ENCODE measurements around the gene ERC1. TPM values are rescaled to one million over a fixed set of nuclear protein-coding genes. Genes with fewer than 3 reads are reported as not detected.
"Not testable (repeated sequence)": the region's sequence is repeated elsewhere in the genome, so short reads cannot be mapped to it uniquely, and the experiment has no call there.

The ERC1 gene
- polyA plus RNA-seq, 1 donor from 2014 or later: 7.1 TPM

- H4K20me1 ChIP-seq (ENCODE audit: insufficient read depth): no peaks in the 10 kb centered on the region
- no peak overlapping the region for H2AFZ ChIP-seq (ENCODE audit: low read depth, low read length)
- no peak for TF ChIP-seq EP300 (conservative IDR thresholded peaks at IDR 0.05; ENCODE audit: poor library complexity, severe bottlenecking)
- TF ChIP-seq EZH2 (IDR thresholded peaks at IDR 0.05; ENCODE audit: borderline replicate concordance, insufficient read depth, low read length, poor library complexity, severe bottlenecking): no peak
- H3K27me3 ChIP-seq (ENCODE audit: insufficient read depth, low read depth, low read length): no peaks in the 10 kb centered on the region
- no peak overlapping the region for H3K4me2 ChIP-seq (ENCODE audit: low read length)
- H3K79me2 ChIP-seq (replicated peaks; ENCODE audit: insufficient read depth, low read length): peaks cover 32% of the 10 kb centered on the region
- peaks cover 4% of the 10 kb centered on the region for H3K36me3 ChIP-seq (ENCODE audit: insufficient read depth, low read length)
- H3K9me3 ChIP-seq (ENCODE audit: low read length): no peaks in the 10 kb centered on the region
- H3K9me2 ChIP-seq (ENCODE audit: insufficient read depth, low read length): no peaks in the 10 kb centered on the region
- H3K27ac ChIP-seq (ENCODE audit: low read length): no peak overlapping the region
- H3F3A ChIP-seq (ENCODE audit: insufficient read depth, low read length, poor library complexity, severe bottlenecking): no peaks in the 10 kb centered on the region
- H3K4me3 ChIP-seq (ENCODE audit: low read length): no peak overlapping the region
- no peak overlapping the region for H3K9ac ChIP-seq (ENCODE audit: low read length)
Observed at GRCh38 chr12:998020-998874, 7.2 kb downstream of the ERC1 start.

- not testable (repeated sequence) for H4K20me1 ChIP-seq (ENCODE audit: insufficient read depth); H3K27ac ChIP-seq (ENCODE audit: low read length); H3K27me3 ChIP-seq (ENCODE audit: insufficient read depth, low read depth, low read length)
Observed at GRCh38 chr12:999736-1000135, 8.7 kb downstream of the ERC1 start.

GRCh38 chr12:1001507-1001906 is 10.5 kb downstream of the ERC1 start:
- peaks cover 15% of the 10 kb centered on the region for H3K79me2 ChIP-seq (replicated peaks; ENCODE audit: insufficient read depth, low read length)

More at GRCh38 chr12:999736-1000135, 8.7 kb downstream of the ERC1 start:
- H3K36me3 ChIP-seq (ENCODE audit: insufficient read depth, low read length); H3F3A ChIP-seq (ENCODE audit: insufficient read depth, low read length, poor library complexity, severe bottlenecking); H3K9me3 ChIP-seq (ENCODE audit: low read length); H3K9ac ChIP-seq (ENCODE audit: low read length); H2AFZ ChIP-seq (ENCODE audit: low read depth, low read length); H3K4me3 ChIP-seq (ENCODE audit: low read length); H3K4me2 ChIP-seq (ENCODE audit: low read length); H3K9me2 ChIP-seq (ENCODE audit: insufficient read depth, low read length): not testable (repeated sequence)
- H3K79me2 ChIP-seq (replicated peaks; ENCODE audit: insufficient read depth, low read length): peaks cover 21% of the 10 kb centered on the region

More at GRCh38 chr12:1001507-1001906, 10.5 kb downstream of the ERC1 start:
- Histone ChIP-seq H3K4me2 (ENCODE audit: low read length) (no peak overlapping the region), H3K36me3 (ENCODE audit: insufficient read depth, low read length) (peaks cover 4% of the 10 kb centered on the region), H2AFZ (ENCODE audit: low read depth, low read length) (no peak overlapping the region), H3K27me3 (ENCODE audit: insufficient read depth, low read depth, low read length) (no peaks in the 10 kb centered on the region), H4K20me1 (ENCODE audit: insufficient read depth) (no peaks in the 10 kb centered on the region), H3K9ac (ENCODE audit: low read length) (no peak overlapping the region), H3K9me3 (ENCODE audit: low read length) (no peaks in the 10 kb centered on the region), H3F3A (ENCODE audit: insufficient read depth, low read length, poor library complexity, severe bottlenecking) (no peaks in the 10 kb centered on the region), H3K27ac (ENCODE audit: low read length) (no peak overlapping the region), H3K4me3 (ENCODE audit: low read length) (no peak overlapping the region), H3K9me2 (ENCODE audit: insufficient read depth, low read length) (no peaks in the 10 kb centered on the region)
- TF ChIP-seq EZH2 (IDR thresholded peaks at IDR 0.05; ENCODE audit: borderline replicate concordance, insufficient read depth, low read length, poor library complexity, severe bottlenecking): no peak
- TF ChIP-seq POLR2AphosphoS5 (IDR thresholded peaks at IDR 0.05): no peak
- no peak for TF ChIP-seq RAD21 (conservative IDR thresholded peaks at IDR 0.05)
- TF ChIP-seq TAF1 (IDR thresholded peaks at IDR 0.05; ENCODE audit: low read depth): no peak
- TF ChIP-seq MXI1 (conservative IDR thresholded peaks at IDR 0.05; ENCODE audit: poor library complexity, severe bottlenecking): no peak
- no peak for TF ChIP-seq CTCF (IDR thresholded peaks at IDR 0.05; ENCODE audit: poor library complexity, severe bottlenecking)
- no peak for TF ChIP-seq EP300 (conservative IDR thresholded peaks at IDR 0.05; ENCODE audit: poor library complexity, severe bottlenecking)
- TF ChIP-seq, protein P1, sequence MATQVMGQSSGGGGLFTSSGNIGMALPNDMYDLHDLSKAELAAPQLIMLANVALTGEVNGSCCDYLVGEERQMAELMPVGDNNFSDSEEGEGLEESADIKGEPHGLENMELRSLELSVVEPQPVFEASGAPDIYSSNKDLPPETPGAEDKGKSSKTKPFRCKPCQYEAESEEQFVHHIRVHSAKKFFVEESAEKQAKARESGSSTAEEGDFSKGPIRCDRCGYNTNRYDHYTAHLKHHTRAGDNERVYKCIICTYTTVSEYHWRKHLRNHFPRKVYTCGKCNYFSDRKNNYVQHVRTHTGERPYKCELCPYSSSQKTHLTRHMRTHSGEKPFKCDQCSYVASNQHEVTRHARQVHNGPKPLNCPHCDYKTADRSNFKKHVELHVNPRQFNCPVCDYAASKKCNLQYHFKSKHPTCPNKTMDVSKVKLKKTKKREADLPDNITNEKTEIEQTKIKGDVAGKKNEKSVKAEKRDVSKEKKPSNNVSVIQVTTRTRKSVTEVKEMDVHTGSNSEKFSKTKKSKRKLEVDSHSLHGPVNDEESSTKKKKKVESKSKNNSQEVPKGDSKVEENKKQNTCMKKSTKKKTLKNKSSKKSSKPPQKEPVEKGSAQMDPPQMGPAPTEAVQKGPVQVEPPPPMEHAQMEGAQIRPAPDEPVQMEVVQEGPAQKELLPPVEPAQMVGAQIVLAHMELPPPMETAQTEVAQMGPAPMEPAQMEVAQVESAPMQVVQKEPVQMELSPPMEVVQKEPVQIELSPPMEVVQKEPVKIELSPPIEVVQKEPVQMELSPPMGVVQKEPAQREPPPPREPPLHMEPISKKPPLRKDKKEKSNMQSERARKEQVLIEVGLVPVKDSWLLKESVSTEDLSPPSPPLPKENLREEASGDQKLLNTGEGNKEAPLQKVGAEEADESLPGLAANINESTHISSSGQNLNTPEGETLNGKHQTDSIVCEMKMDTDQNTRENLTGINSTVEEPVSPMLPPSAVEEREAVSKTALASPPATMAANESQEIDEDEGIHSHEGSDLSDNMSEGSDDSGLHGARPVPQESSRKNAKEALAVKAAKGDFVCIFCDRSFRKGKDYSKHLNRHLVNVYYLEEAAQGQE (IDR thresholded peaks at IDR 0.05; ENCODE audit: borderline replicate concordance): no peak
- no peak for TF ChIP-seq SMC3 (conservative IDR thresholded peaks at IDR 0.05; ENCODE audit: poor library complexity)

Measured in neural cell (in vitro differentiated cells).